ENCODE data around the gene OR8J3.

- no peak for TF ChIP-seq MEF2A (IDR thresholded peaks at IDR 0.05; ENCODE audit: borderline replicate concordance, low read depth)
- TF ChIP-seq RCOR1 (IDR thresholded peaks at IDR 0.05; ENCODE audit: low read length), result no peak
- TF ChIP-seq CTCF (IDR thresholded peaks at IDR 0.05), result no peak
- TF ChIP-seq FOXM1 (IDR thresholded peaks at IDR 0.05; ENCODE audit: low read depth), result no peak
- no peak for TF ChIP-seq TCF12 (IDR thresholded peaks at IDR 0.05)
- no peak for TF ChIP-seq EP300 (IDR thresholded peaks at IDR 0.05; ENCODE audit: borderline replicate concordance in 1 of 2, low read depth in 1 of 2, low read length in 1 of 2)
- TF ChIP-seq SIN3A (IDR thresholded peaks at IDR 0.05; ENCODE audit: borderline replicate concordance, low read depth, low read length), result no peak
- no peak for TF ChIP-seq YY1 (IDR thresholded peaks at IDR 0.05; ENCODE audit: low read depth)
- TF ChIP-seq EZH2phosphoT487 (IDR thresholded peaks at IDR 0.05; ENCODE audit: borderline replicate concordance, low read depth), result no peak
- TF ChIP-seq IRF3 (IDR thresholded peaks at IDR 0.05; ENCODE audit: low read depth, low read length), result no peak
Observed at GRCh38 chr11:56152333-56152732, 12.3 kb upstream of the OR8J3 start.

All from SK-N-SH (cell line).